ENCODE results near the gene SPRR5. TPM values are rescaled to one million over a fixed set of nuclear protein-coding genes. Genes with fewer than 3 reads are reported as not detected.

SPRR5 gene
- total RNA-seq, 2 experiments from 2014 or later: not detected

DNA sequence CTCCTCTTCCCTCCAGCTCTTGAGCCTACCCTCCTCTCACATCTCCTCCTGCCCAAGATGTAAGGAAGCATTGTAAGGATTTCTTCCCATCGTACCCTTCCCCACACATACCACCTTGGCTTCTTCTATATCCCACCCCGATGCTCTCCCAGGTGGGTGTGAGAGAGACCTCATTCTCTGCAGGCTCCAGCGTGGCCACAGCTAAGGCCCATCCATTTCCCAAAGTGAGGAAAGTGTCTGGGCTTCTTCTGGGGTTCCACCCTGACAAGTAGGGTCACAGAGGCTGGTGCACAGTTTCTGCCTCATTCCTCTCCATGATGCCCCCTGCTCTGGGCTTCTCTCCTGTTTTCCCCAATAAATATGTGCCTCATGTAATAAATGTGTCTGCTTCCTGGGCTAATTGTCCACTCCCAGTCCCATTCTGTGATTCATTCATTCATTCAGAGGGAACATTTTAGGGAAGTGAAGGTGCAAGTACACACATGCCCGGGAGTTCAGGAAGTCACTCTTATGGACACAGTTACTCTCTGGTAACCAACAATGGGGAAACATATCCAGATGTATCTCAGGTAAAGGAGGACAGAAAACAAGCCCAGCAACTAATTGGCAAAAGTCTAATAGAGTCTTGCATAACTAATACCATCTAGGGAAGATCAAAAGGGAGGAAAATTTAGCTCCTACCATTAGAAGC lies 25.3 kb downstream of the SPRR5 start:
- ChIA-PET CTCF (no interaction called here), POLR2A (no interaction called here)
- no peak overlapping the region for H3K4me3 Mint-ChIP-seq
- H3K27ac Mint-ChIP-seq: no peak overlapping the region
- no peaks in the 10 kb centered on the region for H3K9me3 Mint-ChIP-seq
- DNase-seq: no peak
- intact Hi-C loops (cut with micrococcal nuclease): no loop called here
- H3K36me3 Mint-ChIP-seq: no peaks in the 10 kb centered on the region
- no peaks in the 10 kb centered on the region for H3K4me1 Mint-ChIP-seq (ENCODE audit: low read depth)
- H3K27me3 Mint-ChIP-seq: peaks cover 9% of the 10 kb centered on the region

DNA sequence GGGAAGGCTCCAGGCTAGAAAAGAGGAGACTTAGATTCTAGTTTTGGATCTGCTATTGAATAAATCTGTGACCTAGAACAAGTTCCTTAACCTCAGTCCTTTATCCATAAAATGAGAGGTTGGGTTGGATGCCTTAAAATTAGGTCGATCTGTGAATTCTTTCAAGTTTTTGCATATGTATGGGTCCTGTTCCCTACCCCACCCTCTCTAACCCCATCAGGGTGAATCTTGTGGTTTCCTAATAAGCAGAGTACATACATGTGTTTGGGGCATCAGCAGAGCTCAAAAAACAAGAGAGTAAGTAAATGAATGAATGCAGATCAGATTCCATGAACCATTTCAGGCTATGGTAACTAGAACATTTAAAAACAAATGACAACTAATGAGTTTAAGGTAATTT lies 29.7 kb downstream of the SPRR5 start:
- POLR2A ChIA-PET: no interaction called here
- intact Hi-C loops (cut with micrococcal nuclease): no loop called here
- Mint-ChIP-seq H3K9me3 (no peaks in the 10 kb centered on the region), H3K4me1 (ENCODE audit: low read depth) (no peaks in the 10 kb centered on the region), H3K27ac (no peak overlapping the region), H3K36me3 (no peaks in the 10 kb centered on the region), H3K4me3 (no peak overlapping the region), H3K27me3 (peaks cover 20% of the 10 kb centered on the region)
- CTCF ChIA-PET: no interaction called here
- no peak for DNase-seq

DNA sequence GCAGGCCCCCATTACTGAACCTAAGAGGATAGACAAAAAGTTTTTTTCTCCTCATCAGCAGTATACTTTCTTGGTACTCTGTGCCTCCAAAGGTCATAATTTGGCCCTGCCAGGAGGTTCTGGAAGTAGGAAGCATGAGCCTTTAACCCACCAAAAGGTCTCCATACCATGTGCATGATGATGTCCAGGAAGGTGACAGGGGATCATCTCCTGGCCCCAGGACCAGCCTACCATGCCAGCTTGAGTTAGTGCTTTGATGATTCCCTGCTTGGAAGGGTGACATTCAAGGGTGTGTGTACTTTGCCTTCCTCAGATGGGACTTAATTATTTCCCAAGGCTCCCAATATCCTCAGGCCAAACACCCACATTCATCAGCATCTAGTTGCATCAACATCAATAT lies 30.6 kb downstream of the SPRR5 start:
- H3K36me3 Mint-ChIP-seq: no peaks in the 10 kb centered on the region
- H3K9me3 Mint-ChIP-seq: no peaks in the 10 kb centered on the region
- ChIA-PET CTCF (no interaction called here), POLR2A (no interaction called here)
- intact Hi-C loops (cut with micrococcal nuclease): no loop called here
- no peaks in the 10 kb centered on the region for H3K4me1 Mint-ChIP-seq (ENCODE audit: low read depth)
- no peak for DNase-seq
- no peak overlapping the region for H3K27ac Mint-ChIP-seq
- no peak overlapping the region for H3K4me3 Mint-ChIP-seq
- H3K27me3 Mint-ChIP-seq: peaks cover 20% of the 10 kb centered on the region

DNA sequence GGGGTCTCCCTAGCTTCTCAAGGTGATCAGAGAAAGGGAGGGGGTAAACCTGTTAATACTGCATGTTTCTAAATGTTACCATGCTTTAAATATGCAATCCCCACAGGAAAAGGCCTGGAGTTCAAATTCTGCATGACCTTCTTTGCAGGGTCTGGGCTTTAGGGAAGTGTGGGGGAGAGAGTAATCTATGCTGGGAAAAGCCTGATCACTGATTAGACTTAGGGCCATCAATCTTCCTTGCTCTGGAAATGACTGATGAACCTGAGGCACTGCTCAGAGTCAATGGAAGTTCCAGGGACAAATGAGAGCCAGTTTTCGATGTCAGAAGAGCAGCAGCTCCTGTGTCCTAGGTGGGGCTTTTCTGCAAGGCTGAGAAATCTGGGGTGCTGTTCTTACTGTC lies 33.7 kb downstream of the SPRR5 start:
- Mint-ChIP-seq H3K36me3 (no peaks in the 10 kb centered on the region), H3K27ac (no peak overlapping the region), H3K9me3 (no peaks in the 10 kb centered on the region), H3K4me3 (no peak overlapping the region), H3K4me1 (ENCODE audit: low read depth) (no peaks in the 10 kb centered on the region), H3K27me3 (peaks cover 32% of the 10 kb centered on the region)
- intact Hi-C loops (cut with micrococcal nuclease): no loop called here
- POLR2A ChIA-PET: no interaction called here
- DNase-seq: no peak
- CTCF ChIA-PET: no interaction called here

DNA sequence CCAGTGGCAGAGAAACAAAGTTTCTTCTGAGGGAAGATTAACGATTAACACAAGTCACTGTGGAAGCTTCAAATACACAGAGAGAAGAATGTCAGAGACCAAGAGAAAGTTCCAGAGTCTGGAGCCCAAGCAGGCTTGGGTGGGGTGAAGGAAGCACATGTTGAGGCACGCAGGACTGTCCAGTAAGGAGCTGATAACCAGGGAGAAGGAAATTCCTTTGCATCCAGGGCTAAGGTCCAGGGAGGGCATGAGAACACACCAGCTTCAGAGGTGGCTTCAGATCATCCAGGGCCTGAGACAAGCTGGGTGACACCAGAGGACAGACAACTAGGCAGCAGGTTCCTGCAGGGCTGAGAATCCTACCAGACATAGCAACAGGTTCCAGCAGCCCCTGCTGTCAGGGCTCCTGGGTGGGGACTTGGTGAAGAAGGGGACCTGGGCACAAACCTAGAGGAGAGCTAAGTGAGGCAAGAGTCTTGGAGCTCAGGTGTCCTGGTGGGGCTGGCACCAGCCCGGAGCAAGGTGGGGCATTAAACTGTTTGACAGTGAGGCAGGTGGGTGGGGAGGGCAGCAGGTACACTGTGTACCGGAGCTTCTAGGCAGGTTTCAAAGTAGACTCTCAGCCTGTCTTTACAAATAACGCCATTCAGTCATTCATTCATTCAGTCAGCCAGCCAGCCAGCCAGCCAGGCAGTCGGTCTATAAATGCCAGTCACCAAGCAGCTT lies 34.3 kb downstream of the SPRR5 start:
- intact Hi-C loops (cut with micrococcal nuclease): no loop called here
- CTCF ChIA-PET: no interaction called here
- H3K36me3 Mint-ChIP-seq: no peaks in the 10 kb centered on the region

DNA sequence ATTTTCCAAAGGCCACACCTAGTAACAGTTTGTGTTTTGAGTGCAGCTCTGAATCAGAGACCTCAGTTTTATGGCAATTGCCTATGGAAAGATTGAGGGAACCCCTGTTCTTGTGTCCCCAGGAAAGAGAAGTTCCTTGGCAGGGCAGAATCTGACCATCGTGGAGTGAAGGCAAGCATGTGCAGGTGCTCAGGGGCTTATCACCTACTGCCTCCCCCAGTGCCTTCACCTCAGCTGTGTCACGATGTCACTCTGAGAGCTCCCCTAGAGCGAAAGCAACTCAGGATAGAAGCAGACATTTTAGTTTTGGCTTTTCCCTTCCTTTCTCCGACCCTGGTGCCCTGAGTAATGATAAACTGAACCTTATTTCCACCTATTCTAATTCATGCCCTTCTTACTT lies 35.1 kb downstream of the SPRR5 start:
- intact Hi-C loops (cut with micrococcal nuclease): no loop called here
- POLR2A ChIA-PET: no interaction called here

More for the DNA sequence above, 34.3 kb downstream of the SPRR5 start:
- Mint-ChIP-seq H3K27me3 (peaks cover 34% of the 10 kb centered on the region), H3K4me3 (no peak overlapping the region), H3K9me3 (no peaks in the 10 kb centered on the region), H3K4me1 (ENCODE audit: low read depth) (no peaks in the 10 kb centered on the region), H3K27ac (no peak overlapping the region)
- no peak for DNase-seq
- POLR2A ChIA-PET: no interaction called here

DNA sequence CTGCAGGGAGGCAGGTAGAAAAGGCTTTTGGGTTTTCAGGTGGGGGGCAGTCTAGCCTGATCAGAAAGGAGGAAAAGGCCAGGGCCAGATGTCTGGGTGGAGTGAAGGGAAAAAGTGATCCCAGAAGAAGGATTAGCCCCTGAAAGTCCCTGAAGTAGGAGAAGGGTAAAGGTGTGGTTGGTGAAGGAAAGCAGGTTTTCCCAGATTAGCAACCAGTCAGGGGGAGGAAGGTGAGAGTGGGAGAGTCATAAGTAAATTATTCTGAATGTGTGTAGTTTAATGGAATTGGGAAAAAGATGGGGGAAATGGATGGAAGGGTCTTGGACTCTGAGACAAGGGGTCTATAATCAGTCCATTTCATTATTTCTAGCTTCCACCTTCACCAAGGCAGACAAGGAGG lies 36.2 kb downstream of the SPRR5 start:
- no peaks in the 10 kb centered on the region for H3K36me3 Mint-ChIP-seq
- no peak overlapping the region for H3K27ac Mint-ChIP-seq
- H3K27me3 Mint-ChIP-seq: peaks cover 44% of the 10 kb centered on the region
- peaks cover 2% of the 10 kb centered on the region for H3K9me3 Mint-ChIP-seq
- H3K4me1 Mint-ChIP-seq (ENCODE audit: low read depth): no peaks in the 10 kb centered on the region
- no peak for DNase-seq
- CTCF ChIA-PET: no interaction called here
- POLR2A ChIA-PET: no interaction called here
- no peak overlapping the region for H3K4me3 Mint-ChIP-seq
- intact Hi-C loops (cut with micrococcal nuclease): no loop called here

More for the DNA sequence above, 35.1 kb downstream of the SPRR5 start:
- DNase-seq: no peak
- H3K4me3 Mint-ChIP-seq: no peak overlapping the region
- no peaks in the 10 kb centered on the region for H3K9me3 Mint-ChIP-seq
- no peaks in the 10 kb centered on the region for H3K4me1 Mint-ChIP-seq (ENCODE audit: low read depth)
- peaks cover 36% of the 10 kb centered on the region for H3K27me3 Mint-ChIP-seq
- H3K36me3 Mint-ChIP-seq: no peaks in the 10 kb centered on the region
- CTCF ChIA-PET: no interaction called here
- no peak overlapping the region for H3K27ac Mint-ChIP-seq

DNA sequence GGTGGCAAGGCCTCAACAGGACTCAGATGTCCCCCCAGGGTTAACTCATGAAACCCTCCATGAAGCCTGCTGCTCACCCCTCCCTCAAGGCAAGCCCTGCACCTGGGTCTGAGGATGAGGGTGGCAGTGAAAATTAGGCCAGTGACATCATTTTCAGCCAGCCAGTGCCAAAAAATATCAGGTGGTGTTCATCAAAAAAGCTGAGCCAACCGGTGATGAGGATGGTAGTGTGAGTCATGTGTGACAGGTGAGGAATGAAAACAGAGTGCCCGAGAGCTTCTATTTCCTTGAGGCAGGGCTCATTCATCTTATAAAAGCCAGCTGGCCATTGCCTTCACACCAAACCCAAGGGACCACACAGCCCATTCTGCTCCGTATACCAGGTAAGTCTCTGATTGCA lies 36.7 kb downstream of the SPRR5 start, which contains the start of gene SPRR1A:
Gene SPRR1A (plus strand): TSS at position 339 of the 400 bp plus-strand sequence. CDS start 1,150 bp downstream, outside the sequence.
- Mint-ChIP-seq H3K36me3 (no peaks in the 10 kb centered on the region), H3K4me3 (no peak within 1 kb of the TSS), H3K4me1 (ENCODE audit: low read depth) (no peaks in the 10 kb centered on the region), H3K27me3 (peaks cover 46% of the 10 kb centered on the region), H3K9me3 (peaks cover 2% of the 10 kb centered on the region), H3K27ac (no peak within 1 kb of the TSS)
- POLR2A ChIA-PET: interaction anchor here (0.8 kb wide), 1 partner anchor 17 kb away, joined by 3 read pairs; no protein-coding TSS in a partner anchor
- intact Hi-C loops (cut with micrococcal nuclease): no loop called here
- no peak for DNase-seq
- CTCF ChIA-PET: no interaction called here

DNA sequence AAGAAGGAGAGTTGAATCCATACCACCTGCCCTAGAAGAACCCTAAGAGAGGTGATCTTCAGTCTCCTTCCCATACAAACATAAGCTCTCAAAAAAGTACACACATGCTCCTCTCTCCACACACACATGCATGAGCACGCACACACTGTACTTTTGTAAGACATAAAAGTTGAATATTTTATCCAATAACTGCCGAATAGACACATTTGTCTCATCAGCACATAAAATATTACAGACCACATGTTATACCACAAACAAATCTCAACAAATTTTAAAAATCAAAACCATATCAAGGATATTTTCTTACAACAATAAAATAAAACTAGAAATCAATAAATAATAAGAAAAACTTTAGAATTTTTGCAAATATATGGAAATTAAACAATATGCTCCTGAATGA lies 39.6 kb downstream of the SPRR5 start:
- Mint-ChIP-seq H3K9me3 (peaks cover 2% of the 10 kb centered on the region), H3K36me3 (no peaks in the 10 kb centered on the region), H3K27me3 (peaks cover 38% of the 10 kb centered on the region), H3K27ac (no peak overlapping the region), H3K4me1 (ENCODE audit: low read depth) (no peaks in the 10 kb centered on the region), H3K4me3 (no peak overlapping the region)
- ChIA-PET CTCF (no interaction called here), POLR2A (no interaction called here)
- DNase-seq: no peak
- intact Hi-C loops (cut with micrococcal nuclease): no loop called here

DNA sequence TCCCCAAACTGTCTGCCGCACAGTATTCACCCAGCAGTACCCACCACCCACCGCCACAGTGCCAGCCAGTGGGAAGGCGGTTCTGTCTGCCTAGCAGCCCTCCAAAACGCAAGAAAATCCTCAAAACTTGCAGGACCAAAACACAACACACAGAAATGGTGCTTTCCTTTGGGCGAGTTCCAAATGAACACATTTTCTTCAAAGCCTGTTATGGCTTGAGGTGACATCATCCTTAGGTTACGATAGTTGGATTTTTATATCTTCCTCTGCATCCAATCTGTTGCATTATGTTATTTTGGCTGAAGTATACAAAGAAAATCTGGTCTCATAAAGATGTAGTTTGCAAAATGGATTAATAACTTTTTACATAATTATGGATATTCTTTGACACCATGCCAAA lies 46.2 kb downstream of the SPRR5 start:
- DNase-seq: no peak
- Mint-ChIP-seq H3K4me3 (no peak overlapping the region), H3K4me1 (ENCODE audit: low read depth) (no peaks in the 10 kb centered on the region), H3K27me3 (peaks cover 7% of the 10 kb centered on the region), H3K36me3 (no peaks in the 10 kb centered on the region), H3K27ac (no peak overlapping the region), H3K9me3 (no peaks in the 10 kb centered on the region)
- ChIA-PET POLR2A (no interaction called here), CTCF (no interaction called here)
- intact Hi-C loops (cut with micrococcal nuclease): no loop called here

DNA sequence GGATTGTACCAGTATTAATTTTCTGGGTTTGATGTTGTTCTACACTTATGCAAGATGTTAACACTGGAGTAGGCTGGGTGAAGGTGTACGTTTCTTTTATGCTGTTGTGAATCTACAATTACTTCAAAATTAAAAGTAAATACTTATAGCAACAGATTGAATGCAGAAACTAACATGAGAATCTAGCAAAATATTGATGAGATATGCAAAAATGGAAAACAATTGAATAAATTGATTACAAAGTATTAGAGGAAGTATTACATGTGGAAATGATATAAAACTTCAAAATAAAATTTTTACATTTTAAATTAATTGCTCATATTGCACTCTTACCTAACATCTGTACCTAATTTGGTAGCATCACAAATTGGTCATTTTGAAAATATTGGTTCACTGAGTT lies 48.8 kb downstream of the SPRR5 start:
- peaks cover 12% of the 10 kb centered on the region for H3K27me3 Mint-ChIP-seq
- no peak overlapping the region for H3K4me3 Mint-ChIP-seq
- ChIA-PET POLR2A (no interaction called here), CTCF (no interaction called here)
- no peak overlapping the region for H3K27ac Mint-ChIP-seq
- no peaks in the 10 kb centered on the region for H3K9me3 Mint-ChIP-seq
- no peak for DNase-seq
- no peaks in the 10 kb centered on the region for H3K4me1 Mint-ChIP-seq (ENCODE audit: low read depth)
- intact Hi-C loops (cut with micrococcal nuclease): no loop called here
- no peaks in the 10 kb centered on the region for H3K36me3 Mint-ChIP-seq

DNA sequence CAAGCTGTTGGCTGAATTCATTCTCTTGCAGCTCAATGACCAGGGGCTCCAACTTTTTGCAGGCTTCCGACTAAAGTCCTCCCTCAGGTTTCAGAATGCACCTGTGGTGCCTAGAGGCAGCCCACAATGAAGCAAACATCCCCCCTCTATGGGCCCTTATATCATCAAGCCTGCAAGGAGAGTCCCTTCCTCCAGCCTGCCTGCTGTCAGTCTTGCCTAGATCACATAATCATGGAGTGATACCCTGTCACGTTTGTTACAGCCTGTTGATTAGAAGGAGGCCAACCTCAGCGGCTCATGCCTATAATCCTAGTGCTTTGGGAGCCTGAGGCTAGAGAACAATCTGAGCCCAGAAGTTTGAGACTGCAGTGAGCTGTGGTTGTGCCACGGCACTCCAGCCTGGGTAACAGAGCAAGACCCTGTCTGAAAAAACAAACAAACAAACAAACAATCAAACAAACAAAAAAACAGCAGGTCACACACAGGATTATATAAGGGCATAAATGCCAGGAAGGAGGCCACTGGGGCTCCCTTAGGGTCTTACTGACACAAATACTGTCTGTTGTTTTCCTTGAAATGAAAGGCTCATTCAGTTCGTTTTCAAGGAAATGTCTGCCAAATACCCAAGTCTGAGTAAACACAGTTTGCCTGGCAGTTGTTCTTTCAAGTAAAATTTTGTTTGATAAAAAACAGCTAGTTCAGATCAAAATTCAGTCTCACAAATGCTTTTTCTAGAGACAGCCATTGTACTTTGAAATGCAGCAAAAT lies 49.8 kb downstream of the SPRR5 start:
- Mint-ChIP-seq H3K4me3 (no peak overlapping the region), H3K9me3 (no peaks in the 10 kb centered on the region), H3K4me1 (ENCODE audit: low read depth) (no peaks in the 10 kb centered on the region), H3K27ac (no peak overlapping the region), H3K36me3 (no peaks in the 10 kb centered on the region), H3K27me3 (peaks cover 14% of the 10 kb centered on the region)
- no peak for DNase-seq
- intact Hi-C loops (cut with micrococcal nuclease): no loop called here
- ChIA-PET POLR2A (no interaction called here), CTCF (no interaction called here)

All from activated CD4-positive, alpha-beta memory T cell treated with anti-CD3 and anti-CD28 coated beads for 36 hours (primary cell).